ENCODE results near the gene RAPGEF3. TPM values are rescaled to one million over a fixed set of nuclear protein-coding genes. Genes with fewer than 3 reads are reported as not detected.

Gene RAPGEF3
- total RNA-seq, 6 donors from 2014 or later, result 19.0 to 94.0 (median 52.1) TPM

GRCh38 chr12:47791351-47791746 lies 32.7 kb upstream of the RAPGEF3 start:
- peaks cover 57 to 100% (median 96%) of the 10 kb centered on the region in 4 donors for H3K36me3 ChIP-seq
- H3K27me3 ChIP-seq, result no peaks in the 10 kb centered on the region
- WGBS, 2 donors, result 96 to 97% methylated on average over 10 to 14 of the region's 14 CpGs
- no peaks in the 10 kb centered on the region for H3K4me1 ChIP-seq
- no peak overlapping the region for H3K4me3 ChIP-seq
- H3K9me3 ChIP-seq, result no peaks in the 10 kb centered on the region
- H3K27ac ChIP-seq, result peak overlapping the region in 2 of 4 donors; percentile 1 to 51
- ATAC-seq (ENCODE audit: low FRiP score in 2 of 2), result no peak
- TF ChIP-seq POLR2AphosphoS5 (IDR thresholded peaks at IDR 0.05), result no peak
- no peak for TF ChIP-seq EP300 (IDR thresholded peaks at IDR 0.05)
- TF ChIP-seq CTCF (IDR thresholded peaks at IDR 0.05), result no peak
- no peak for TF ChIP-seq POLR2A (IDR thresholded peaks at IDR 0.05)
- no peak for DNase-seq

DNA sequence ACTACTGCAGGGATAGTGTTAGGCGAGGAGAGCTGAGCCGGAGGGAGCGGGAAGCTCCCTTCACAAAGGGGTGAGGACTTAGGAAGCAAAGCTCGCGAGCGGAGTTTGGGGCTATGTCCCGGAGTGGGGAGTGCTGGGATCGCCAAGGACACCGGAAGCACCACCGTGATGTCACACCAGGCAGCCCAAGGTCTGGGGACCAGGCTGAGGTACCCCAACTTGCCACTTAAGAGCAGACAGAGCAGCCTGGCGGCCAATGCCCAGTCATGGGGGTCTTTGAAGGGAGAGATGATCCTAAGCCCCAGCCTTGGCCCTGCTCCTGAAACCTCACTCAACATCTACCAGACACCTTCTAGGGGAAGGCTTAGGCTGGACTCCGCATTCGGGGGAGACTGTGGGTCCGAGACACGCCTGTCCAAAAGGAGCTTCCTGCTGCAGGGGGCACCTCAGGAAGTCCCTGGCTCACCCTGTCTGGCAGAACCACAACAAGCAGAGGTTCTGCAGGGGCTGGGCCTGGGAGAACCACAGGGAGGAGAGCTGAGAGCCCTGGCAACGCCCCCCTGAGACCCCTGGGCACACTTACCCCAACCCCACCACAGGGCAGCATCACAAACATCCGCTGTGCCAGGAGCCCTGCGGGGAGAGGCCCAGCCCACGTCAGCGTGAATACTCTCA lies 32.1 kb upstream of the RAPGEF3 start:
- TF ChIP-seq POLR2A (IDR thresholded peaks at IDR 0.05), result no peak
- TF ChIP-seq POLR2AphosphoS5 (IDR thresholded peaks at IDR 0.05), result no peak
- TF ChIP-seq CTCF (IDR thresholded peaks at IDR 0.05), result no peak
- TF ChIP-seq EP300 (IDR thresholded peaks at IDR 0.05), result no peak
- peaks cover 54 to 100% (median 97%) of the 10 kb centered on the region in 4 donors for H3K36me3 ChIP-seq
- no peaks in the 10 kb centered on the region for H3K4me1 ChIP-seq
- no peak for DNase-seq
- no peaks in the 10 kb centered on the region for H3K27me3 ChIP-seq
- no peaks in the 10 kb centered on the region for H3K9me3 ChIP-seq
- H3K27ac ChIP-seq, result peak overlapping the region in 2 of 4 donors; percentile 1 to 51
- ATAC-seq (ENCODE audit: low FRiP score in 2 of 2), result no peak
- H3K4me3 ChIP-seq, result no peak overlapping the region
- WGBS, 2 donors, result 89 to 92% methylated on average over 14 to 20 of the region's 20 CpGs

DNA sequence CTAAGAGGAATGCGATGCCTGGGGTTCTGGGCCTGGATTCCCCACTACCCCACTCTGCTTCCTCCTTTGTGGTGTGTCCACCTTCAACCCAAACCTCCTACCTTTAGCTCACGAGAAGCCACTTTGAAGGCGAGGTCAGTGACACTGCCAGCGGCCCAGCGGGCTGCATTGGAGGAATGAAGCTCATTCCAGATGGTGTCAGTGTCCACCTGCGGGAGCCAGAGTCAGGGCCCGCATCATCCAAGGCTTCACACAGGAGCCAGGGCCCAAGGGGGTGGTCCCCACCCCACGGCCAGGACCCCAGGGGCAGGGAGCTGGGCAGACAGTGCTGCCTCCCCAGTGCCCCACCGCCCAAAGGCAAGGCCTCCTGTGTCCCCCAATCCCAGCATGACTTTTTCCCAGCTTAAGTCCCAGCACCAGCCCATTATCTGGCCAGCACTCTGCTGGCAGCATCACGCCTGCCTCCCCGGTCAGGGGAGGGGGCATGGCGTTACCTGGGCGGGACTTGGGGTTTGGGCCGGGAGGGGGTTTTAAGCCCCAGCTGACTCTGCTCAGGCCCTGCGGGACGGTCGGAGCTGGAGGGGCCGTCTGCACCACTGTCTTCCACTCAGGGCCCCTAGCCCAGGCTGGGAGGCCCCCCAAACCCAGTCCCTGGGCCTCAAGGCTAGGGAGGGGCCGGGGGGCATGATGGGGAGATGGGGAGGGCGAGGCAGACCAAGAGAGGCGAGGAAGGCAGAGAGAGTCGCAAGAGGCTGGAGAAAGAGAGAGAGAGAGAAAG lies 31.2 kb upstream of the RAPGEF3 start:
- WGBS, 2 donors, result 91 to 95% methylated on average over 9 to 21 of the region's 22 CpGs
- Histone ChIP-seq H3K27me3 (no peaks in the 10 kb centered on the region), H3K9me3 (no peaks in the 10 kb centered on the region), H3K27ac (peak overlapping the region in 1 of 4 donors; percentile 1), H3K4me1 (no peaks in the 10 kb centered on the region), H3K36me3 (peaks cover 59 to 100% (median 97%) of the 10 kb centered on the region in 4 donors), H3K4me3 (no peak overlapping the region)
- no peak for TF ChIP-seq POLR2A (IDR thresholded peaks at IDR 0.05)
- no peak for TF ChIP-seq EP300 (IDR thresholded peaks at IDR 0.05)
- no peak for TF ChIP-seq POLR2AphosphoS5 (IDR thresholded peaks at IDR 0.05)
- no peak for TF ChIP-seq CTCF (IDR thresholded peaks at IDR 0.05)
- no peak for DNase-seq
- ATAC-seq (ENCODE audit: low FRiP score in 2 of 2), result no peak

- Histone ChIP-seq H3K27ac (no peak overlapping the region), H3K4me3 (no peak overlapping the region), H3K27me3 (no peaks in the 10 kb centered on the region), H3K4me1 (no peaks in the 10 kb centered on the region), H3K9me3 (no peaks in the 10 kb centered on the region), H3K36me3 (peaks cover 59 to 100% (median 97%) of the 10 kb centered on the region in 4 donors)
- WGBS, 2 donors, result 89 to 97% methylated on average over 3 to 5 of the region's 5 CpGs
- TF ChIP-seq POLR2AphosphoS5 (IDR thresholded peaks at IDR 0.05), result no peak
- TF ChIP-seq CTCF (IDR thresholded peaks at IDR 0.05), result no peak
- TF ChIP-seq POLR2A (IDR thresholded peaks at IDR 0.05), result no peak
- ATAC-seq (ENCODE audit: low FRiP score in 2 of 2), result no peak
- no peak for DNase-seq
Measured at GRCh38 chr12:47789141-47789540, 30.5 kb upstream of the RAPGEF3 start.

Data from upper lobe of left lung (tissue), 6 donors.